Activated naive CD4-positive, alpha-beta T cell (primary cell): ENCODE measurements around the gene PSMD8.
"Not testable (repeated sequence)": the region's sequence is repeated elsewhere in the genome, so short reads cannot be mapped to it uniquely, and the experiment has no call there.

ENCODE experiments used
- DNase-seq, 4 experiments: peaks; one replicate each; lab custom pipeline; 2025; lab: John Stamatoyannopoulos, UW

Gene PSMD8

DNA sequence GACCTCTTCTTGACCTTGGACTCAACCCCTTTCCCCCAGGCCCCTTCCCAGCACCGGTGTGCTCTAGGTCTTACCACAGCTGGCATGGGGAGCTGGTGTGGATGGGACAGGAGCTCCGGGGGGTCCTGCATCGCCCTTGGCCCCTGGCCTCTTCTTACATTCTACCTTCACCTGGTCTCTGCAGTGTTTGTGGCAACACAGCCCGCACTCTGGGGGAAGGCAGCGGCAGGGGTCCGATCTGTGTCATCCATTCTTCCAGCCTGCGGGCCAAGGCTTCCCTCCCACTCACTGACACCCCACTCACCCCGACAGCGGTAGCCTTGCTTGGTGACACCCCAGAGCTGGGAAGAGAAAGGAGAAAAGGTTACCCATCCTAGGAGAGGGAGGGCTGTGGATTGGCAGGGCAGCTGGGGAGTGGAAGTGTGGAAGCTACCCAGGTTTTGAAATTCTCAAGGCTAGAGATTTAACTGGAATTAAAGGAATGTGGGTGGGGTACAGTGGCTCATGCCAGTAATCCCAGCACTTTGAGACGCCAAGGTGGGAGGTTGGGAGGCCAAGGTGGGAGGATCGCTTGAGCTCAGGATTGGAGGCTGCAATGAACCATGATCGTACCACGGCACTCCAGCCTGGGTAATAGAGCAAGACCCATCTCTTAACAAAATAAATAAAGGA, 36.8 kb downstream of the PSMD8 start:
- DNase-seq, result no peak

DNA sequence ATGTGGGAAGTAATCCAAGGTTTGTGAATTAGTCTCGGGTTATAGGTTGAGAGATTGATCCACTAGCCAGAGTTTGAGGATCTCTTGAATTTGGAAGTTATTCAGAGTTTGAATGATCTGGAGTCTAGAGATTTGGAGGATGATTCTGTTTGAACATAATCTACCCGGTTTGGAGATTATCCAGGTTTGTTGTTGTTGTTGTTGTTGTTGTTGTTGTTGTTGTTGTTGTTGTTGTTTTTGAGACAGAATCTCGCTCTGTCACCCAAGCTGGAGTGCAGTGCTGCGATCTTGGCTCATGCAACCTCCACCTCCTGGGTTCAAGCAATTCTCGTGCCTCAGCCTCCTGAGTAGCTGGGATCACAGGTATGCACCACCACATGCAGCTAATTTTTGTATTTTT, 37.5 kb downstream of the PSMD8 start:
- DNase-seq, result not testable (repeated sequence)

DNA sequence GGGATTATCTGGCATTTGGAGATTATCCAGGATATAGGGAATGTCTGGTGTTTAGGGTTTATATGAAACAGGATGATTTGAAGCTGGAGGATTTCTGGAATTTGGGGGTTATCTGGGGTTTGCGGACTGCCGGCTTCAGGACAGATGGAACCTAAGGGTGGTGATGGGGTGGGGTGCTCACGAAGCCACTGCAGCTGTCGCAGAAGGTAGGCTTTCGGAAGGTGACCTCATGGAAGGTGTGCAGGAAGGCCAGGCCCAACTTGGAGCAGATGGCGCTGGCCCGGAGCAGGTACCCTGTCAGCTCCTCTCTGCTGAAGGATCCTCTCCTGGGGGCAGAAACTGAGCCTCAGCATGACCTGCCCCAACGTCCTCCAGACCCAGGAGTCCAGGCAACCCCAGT, 38.1 kb downstream of the PSMD8 start:
- no peak for DNase-seq

DNA sequence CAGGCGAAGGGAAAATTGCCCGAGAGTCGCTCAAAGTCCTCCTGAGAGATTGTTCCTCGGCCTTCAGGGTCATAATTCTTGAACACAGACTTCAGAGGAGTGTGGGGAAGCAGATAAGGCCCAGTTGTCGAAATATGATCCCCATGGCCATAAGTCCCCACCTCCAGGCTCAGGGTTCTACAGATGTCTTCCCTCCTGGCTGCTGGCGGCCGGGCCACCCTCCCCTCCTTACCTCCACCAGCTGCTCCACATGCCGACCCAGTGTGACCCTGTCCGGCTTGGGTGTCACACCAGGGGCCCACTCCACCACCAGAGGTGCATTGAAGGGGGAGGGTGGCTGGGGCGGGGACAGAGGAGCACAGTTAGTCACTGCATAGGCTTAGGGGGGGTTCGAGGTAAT, 38.6 kb downstream of the PSMD8 start:
- no peak for DNase-seq

DNA sequence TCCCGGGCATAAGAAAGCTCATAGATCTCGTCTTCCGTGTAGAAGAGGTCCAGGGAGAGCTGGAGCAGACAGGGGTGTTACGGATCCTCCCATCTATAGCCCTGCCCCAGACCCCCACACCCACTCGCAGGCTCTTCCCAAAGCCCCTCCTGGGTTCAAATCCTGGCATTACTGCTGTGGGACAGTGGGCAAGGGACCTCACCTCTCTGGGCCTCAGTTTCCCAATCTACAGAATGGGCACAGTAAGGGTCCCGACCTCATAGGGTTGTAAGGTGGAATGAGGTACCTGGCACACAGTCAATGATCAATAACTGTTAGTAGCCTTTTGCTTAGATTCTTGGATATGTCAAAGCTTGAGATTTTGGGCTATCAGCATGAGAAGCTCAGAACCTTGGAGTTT, 39.0 kb downstream of the PSMD8 start:
- DNase-seq, result no peak

DNA sequence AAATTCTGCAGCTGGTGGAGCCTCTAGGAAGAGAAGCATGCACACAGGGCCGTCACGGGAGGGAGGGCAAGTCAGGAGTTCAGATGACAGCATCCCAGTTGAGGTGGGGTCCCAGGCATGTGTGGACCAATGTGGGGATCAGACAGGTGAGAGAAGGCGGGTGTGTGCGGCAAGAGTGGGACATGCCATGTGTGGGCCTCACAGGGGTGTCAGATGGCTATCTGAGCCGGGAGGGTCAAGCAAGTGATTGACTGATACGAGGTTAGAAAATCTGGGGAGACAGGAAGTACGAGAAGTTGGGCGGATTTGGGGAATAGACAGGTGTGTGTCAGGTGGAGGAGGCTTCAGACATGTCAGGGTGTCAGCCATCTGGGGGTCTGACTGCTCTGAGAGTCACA, 42.8 kb downstream of the PSMD8 start:
- no peak for DNase-seq

DNA sequence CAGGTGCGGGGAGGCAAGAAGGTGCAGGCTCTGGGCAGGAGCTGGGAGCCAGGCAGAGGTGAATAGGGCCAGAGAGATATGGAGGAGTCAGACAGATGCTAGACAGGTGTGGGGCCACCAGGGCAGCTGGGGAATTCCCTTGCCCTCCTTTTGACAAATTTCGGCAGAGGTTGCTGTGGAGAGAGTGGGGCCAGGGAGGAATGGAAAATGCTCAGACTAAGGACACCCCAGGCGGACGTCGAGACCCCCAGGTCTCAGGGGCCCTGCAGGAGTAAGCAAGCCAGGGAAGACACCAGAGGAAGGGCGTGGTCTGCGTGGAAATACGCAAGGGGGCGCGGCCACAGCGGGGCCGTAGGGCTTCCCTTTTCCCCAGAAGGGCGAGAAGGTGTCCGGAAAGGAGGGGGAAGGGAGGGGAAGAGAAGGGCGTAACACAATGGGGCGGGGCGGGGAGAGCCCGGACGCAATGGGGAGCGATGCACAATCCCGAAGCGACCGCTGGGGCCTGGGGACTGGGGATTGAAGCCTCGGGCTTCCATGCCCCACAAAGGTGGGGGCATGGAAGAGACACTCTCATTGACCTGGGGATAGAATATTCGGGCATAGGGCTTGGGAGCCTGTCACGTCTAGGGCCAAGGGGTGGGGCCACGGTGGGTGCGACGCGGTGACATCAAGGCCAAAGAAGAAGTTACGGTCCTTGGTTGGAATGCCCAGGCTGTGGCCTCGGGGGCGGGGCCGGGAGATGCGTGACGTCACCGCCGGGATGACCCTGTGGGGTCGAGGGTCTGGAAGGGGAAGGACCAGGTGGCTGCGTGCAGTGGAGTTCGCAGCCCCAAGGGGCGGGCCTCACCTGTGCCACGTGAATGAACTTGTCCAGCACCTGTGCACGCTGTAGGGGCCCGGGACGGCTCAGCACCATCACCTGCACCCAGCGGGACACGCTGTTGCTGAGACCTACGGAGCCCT, 43.5 kb downstream of the PSMD8 start:
- peak in 1 of 4 experiments; percentile 26 for DNase-seq

DNA sequence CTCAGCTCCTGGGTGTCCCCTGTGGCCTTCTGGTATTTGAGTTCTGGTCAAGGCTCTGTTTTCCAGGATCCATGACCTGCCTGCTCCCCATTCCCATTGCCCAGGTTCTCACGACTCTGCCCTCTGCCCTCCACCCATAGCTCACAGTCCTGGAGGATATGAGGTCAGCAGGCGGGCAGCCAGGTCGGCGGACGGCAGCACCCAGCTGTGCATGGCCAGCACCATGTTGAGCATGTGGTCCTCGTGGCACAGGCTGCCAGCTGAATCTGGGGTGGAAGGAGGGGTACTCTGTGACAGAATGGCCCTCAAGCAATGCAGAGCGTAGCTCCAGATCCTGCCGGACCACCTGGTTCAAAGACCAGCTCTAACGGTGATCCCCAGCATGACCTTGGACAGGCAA, 46.6 kb downstream of the PSMD8 start:
- no peak for DNase-seq

DNA sequence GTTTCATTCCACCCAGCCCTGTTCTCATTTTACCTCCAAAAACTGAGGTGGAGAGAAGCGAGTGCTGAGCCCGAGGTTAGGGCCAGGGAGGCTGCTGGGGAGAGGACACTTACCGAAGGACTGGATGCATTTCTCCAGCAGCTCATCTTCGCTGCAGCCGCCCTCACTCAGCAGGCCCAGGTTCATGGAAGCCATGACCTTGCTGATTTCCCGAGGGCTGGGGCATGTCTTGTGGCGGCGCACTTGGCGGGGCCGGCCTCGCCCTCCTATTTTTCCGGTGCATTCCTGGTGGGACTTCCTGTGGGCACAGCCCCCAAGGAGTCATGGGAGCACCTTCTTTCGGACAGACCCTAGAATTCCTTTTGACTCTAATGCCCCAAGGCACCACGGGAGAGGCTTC, 47.5 kb downstream of the PSMD8 start:
- no peak for DNase-seq

DNA sequence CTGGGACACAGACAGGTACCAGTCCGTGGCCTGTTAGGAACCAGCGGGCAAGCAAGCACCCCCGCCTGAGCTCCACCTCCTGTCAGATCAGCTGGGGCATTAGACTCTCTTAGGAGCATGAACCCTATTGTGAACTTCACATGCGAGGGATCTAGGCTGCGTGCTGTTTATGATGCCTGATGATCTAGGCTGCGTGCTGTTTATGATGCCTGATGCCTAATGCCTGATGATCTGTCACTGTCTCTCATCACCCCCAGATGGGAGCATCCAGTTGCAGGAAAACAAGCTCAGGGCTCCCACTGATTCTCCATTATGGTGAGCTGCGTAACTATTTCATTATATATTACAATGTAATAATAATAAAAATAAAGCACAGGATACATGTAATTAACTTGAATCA, 48.1 kb downstream of the PSMD8 start:
- no peak for DNase-seq

DNA sequence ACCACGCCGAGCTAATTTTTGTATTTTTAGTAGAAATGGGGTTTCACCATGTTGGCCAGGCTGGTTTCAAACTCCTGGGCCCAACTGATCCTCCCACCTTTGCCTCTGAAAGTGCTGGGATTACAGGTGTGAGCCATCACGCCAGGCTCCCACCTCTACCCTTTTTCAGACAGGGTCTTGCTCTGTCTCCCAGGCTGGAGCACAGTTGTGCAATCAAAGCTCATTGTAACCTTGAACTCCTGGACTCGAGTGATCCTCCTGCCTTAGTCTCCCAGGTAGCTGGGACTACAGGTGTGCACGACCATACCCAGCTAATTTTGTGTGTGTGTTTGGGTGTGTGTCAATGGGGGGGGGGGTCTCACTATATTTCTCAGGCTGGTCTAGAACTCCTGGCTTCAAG, 49.9 kb downstream of the PSMD8 start:
- DNase-seq, result no peak

DNA sequence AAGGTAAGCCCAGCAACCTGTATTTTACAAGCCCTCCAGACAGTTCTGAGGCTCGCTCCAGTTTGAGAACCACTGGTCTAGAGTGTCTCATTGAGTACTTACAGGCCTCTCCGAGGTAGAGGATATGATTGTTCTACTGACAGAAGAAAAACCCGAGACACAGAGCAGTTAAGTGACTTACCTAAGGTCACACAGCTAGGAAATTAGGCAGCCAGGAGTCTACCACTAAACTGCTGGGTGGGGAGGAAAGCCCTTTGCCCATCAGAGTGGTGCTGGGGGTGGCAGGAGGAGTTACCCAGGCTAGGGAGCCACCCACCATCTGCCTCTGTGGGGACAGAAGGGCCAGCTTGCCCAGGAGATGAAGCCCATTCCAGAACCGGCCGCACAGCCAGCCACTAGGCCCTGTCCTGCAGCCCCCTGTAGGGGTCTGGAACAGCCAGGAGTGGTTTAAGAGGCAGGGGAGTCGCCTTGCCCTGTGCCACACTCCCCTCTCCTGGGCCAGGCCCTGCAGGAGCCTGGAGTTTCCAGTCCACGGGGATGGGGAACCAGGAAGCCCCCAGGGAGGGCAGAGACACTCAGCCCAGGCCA, 50.9 kb downstream of the PSMD8 start:
- no peak for DNase-seq

DNA sequence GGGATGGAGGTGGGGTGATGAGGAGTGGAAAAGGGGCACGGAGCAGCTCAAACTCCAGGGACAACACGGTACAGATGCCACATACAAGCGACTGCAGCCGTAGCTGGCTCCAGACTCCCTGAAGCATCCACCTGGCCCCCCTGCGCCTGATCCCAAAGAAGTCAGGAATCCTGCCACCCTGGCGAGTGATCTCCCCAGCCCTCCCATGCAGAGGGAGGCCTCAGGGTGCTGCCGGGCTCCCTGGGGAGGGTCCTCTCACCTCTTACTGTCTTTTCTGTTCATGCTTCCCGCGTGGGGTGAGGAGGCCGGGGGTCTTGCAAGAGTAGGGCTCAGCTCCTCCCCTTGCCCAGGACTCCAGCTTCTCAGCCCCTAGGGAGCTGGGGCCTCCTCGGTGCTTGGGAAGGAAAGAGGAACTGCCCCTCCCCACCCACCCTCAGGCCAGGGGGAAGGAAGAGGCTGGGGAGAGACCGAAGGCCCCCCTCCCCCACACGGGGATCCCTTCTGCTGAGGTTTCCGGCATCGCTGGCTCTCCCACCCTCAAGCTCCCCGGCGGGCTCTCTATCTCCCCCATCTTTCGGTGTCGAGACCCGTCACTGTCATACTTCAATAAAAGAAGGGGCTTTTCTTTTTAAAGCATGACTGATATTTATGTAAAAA, 51.6 kb downstream of the PSMD8 start, which contains the start of gene RASGRP4:
RASGRP4 (minus strand) TSS at position 410 of the 657 bp plus-strand sequence; CDS start at position 282, 128 bp downstream.
- DNase-seq, result no peak

DNA sequence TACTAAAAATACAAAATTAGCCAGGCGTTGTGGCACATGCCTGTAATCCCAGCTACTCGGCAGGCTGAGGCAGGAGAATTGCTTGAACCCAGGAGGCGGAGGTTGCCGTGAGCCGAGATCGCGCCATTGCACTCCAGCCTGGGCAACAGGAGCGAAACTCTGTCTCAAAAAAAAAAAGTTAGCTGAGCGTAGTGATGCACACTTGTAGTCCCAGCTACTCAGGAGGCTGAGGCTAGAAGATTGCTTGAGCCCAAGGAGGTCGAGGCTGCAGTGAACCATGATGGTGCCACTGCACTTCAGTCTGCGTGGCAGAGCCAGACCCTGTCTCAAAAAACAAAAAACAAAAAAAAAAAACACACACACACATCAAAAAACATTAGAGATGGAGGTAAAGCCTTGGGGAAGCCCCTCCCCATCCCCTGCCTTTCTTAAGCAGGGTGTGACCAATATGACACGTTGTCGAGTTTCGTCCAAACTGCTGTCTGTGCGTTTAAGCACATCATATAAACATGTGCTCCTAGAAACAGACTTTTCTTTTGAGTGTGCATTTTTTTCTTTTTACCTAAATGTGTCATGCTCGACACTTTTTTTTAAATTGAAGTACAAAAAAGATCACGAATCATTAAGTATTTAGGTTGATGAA, 52.8 kb downstream of the PSMD8 start:
- DNase-seq, result not testable (repeated sequence)

DNA sequence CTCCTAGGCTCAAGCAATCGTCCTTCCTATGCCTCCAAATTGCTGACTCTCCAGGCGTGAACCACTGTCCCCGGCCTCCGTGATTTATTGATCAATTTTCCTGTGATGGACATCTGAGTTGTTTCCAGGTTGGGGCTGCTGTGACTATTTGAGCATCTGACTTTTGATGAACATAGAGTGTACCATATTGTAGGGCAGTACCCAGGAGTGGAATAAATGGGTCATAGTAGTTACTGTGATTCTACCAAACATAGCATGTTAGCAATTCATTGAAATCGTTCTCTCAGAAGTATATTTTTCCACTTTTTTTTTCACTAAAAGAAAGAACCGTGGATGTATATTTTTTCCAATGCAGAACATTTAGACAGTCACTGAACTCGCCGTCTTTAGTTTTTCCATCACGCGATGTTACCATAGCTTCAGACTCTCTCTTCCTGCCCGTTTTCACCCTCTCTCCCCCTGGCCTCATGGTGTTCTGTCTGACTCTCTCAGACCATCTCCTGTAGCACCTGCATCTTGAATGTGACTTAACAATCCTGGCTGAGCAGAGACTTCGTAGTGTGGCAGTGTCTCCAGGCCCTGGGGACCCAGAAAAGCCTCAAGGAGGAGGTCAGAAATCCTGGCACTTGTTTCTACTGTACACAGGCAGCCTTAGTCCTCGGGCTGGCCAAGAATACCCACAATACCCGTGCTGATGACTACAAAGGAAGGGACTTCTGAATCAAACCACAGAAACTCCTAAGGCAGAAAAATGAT, 54.9 kb downstream of the PSMD8 start:
- DNase-seq, result no peak

DNA sequence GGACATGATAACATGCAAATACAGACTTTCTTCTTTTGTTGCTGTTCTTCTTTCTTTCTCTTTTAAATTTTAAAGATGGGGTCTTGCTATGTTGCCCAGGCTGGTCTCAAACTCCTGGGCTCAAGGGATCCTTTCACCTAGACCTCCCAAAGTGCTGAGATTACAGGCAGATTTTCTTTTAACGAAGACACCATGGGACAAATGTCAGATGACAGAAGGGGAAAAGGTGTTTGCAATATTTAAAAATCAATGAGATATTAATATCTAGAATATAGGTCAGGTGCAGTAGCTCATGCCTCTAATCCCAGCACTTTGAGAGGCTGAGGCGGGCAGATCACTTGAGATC, 55.4 kb downstream of the PSMD8 start:
- no peak for DNase-seq

DNA sequence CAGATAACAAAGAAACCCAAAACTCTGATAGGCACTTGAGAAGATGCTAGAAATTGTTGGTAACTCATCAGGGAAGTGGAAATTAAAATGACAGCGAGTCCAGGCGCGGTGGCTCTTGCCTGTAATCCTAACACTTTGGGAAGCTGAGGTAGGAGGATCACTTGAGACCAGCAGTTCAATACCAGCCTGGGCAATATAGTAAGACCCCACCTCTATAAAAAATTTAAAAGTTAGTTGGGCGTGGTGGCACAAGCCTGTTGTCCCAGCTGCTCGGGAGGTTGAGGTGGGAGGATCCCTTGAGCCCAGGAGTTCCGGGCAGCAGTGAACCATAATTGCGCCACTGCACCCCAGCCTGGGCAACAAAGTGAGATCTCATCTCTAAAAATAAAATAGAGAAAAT, 56.6 kb downstream of the PSMD8 start:
- no peak for DNase-seq

DNA sequence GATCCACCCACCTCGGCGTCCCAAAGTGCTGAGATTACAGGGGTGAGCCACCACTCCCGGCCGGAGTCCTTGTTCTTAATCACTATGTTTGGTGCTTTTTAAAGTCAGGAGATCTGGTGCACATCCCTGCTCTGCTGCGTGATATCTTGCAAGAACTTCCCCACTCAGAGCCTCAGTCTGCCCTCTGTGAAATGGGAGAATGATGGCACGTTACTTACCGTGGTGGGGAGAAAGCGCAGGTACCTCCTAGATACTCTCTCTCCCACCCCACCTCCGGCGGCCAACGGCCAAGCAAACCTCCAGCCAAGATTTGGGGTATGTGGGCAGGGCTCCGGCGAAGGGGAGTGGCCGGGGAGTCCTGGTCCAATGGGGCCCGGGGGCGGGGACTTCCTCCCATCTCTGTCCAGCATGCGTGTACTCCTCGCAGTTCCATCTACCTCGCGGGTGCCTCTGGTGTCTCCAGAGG, 58.9 kb downstream of the PSMD8 start, which contains the start of gene RYR1:
RYR1 (plus strand) TSS at position 424 of the 466 bp plus-strand sequence. CDS start 139 bp downstream, outside the sequence.
- DNase-seq, result peak in 2 of 4 experiments; percentile 12 to 13
